ENCODE results near the gene PROM2. TPM values are rescaled to one million over a fixed set of nuclear protein-coding genes. Genes with fewer than 3 reads are reported as not detected.

PROM2 gene
- total and polyA plus RNA-seq, 4 donors = 0.11 to 1.1 (median 0.24) TPM

DNA sequence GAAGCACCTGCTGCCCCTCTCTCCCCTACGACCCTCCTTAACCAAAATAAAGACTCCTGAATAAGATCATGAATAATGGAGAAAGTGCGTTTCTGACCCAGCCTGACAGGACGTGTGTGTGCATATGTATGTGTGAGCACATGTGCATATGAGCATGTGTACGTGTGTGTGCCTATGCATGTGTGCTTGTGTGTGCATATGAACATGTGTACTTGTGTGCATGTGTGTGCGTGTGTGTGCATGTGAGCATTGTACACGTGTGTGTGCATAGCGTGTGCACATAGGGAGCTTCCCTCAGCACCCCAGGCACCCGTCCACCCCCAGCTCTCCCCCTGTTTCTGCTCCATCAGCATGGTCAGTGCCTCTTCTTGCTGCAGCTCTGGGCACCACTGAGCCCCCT lies 33.6 kb downstream of the PROM2 start:
- no peak overlapping the region for H3K27ac ChIP-seq (ENCODE audit: low read depth in 1 of 2, low read length in 2 of 2)
- no peaks in the 10 kb centered on the region for H3K36me3 ChIP-seq (ENCODE audit: control insufficient read depth in 4 of 4, insufficient read depth in 3 of 4, low read depth in 1 of 4, low read length in 3 of 4)
- H3K4me1 ChIP-seq (ENCODE audit: control insufficient read depth in 4 of 4, insufficient read depth in 4 of 4, low read length in 3 of 4) = peaks cover 7 to 20% (median 18%) of the 10 kb centered on the region in 4 donors
- no peaks in the 10 kb centered on the region for H3K9me3 ChIP-seq (ENCODE audit: control insufficient read depth in 4 of 4, low read length in 3 of 4)
- TF ChIP-seq TAF1 (conservative IDR thresholded peaks at IDR 0.05) (no peak), NR2F2 (IDR thresholded peaks at IDR 0.05) (no peak), RAD21 (IDR thresholded peaks at IDR 0.05) (no peak), REST (IDR thresholded peaks at IDR 0.05) (no peak), HNF4A (conservative IDR thresholded peaks at IDR 0.05) (no peak), HNF4G (IDR thresholded peaks at IDR 0.05) (no peak), SP1 (IDR thresholded peaks at IDR 0.05) (no peak), FOXA2 (IDR thresholded peaks at IDR 0.05) (no peak), RXRA (IDR thresholded peaks at IDR 0.05) (no peak), GABPA (IDR thresholded peaks at IDR 0.05 in 1 of 2, conservative IDR thresholded peaks at IDR 0.05 in 1 of 2) (no peak)
- TF ChIP-seq, protein P1, sequence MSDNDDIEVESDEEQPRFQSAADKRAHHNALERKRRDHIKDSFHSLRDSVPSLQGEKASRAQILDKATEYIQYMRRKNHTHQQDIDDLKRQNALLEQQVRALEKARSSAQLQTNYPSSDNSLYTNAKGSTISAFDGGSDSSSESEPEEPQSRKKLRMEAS (IDR thresholded peaks at IDR 0.05) = no peak
- TF ChIP-seq, protein P2, sequence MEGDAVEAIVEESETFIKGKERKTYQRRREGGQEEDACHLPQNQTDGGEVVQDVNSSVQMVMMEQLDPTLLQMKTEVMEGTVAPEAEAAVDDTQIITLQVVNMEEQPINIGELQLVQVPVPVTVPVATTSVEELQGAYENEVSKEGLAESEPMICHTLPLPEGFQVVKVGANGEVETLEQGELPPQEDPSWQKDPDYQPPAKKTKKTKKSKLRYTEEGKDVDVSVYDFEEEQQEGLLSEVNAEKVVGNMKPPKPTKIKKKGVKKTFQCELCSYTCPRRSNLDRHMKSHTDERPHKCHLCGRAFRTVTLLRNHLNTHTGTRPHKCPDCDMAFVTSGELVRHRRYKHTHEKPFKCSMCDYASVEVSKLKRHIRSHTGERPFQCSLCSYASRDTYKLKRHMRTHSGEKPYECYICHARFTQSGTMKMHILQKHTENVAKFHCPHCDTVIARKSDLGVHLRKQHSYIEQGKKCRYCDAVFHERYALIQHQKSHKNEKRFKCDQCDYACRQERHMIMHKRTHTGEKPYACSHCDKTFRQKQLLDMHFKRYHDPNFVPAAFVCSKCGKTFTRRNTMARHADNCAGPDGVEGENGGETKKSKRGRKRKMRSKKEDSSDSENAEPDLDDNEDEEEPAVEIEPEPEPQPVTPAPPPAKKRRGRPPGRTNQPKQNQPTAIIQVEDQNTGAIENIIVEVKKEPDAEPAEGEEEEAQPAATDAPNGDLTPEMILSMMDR (IDR thresholded peaks at IDR 0.05; ENCODE audit: low read depth, low read length, missing input control) = no peak
- TF ChIP-seq, protein P3, sequence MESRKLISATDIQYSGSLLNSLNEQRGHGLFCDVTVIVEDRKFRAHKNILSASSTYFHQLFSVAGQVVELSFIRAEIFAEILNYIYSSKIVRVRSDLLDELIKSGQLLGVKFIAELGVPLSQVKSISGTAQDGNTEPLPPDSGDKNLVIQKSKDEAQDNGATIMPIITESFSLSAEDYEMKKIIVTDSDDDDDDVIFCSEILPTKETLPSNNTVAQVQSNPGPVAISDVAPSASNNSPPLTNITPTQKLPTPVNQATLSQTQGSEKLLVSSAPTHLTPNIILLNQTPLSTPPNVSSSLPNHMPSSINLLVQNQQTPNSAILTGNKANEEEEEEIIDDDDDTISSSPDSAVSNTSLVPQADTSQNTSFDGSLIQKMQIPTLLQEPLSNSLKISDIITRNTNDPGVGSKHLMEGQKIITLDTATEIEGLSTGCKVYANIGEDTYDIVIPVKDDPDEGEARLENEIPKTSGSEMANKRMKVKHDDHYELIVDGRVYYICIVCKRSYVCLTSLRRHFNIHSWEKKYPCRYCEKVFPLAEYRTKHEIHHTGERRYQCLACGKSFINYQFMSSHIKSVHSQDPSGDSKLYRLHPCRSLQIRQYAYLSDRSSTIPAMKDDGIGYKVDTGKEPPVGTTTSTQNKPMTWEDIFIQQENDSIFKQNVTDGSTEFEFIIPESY (IDR thresholded peaks at IDR 0.05) = no peak
- TF ChIP-seq, protein P4, sequence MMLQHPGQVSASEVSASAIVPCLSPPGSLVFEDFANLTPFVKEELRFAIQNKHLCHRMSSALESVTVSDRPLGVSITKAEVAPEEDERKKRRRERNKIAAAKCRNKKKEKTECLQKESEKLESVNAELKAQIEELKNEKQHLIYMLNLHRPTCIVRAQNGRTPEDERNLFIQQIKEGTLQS (IDR thresholded peaks at IDR 0.05) = no peak
- no peaks in the 10 kb centered on the region for H3K27me3 ChIP-seq (ENCODE audit: control insufficient read depth in 4 of 4, insufficient read depth in 4 of 4, low read length in 3 of 4)
- no peak for DNase-seq (ENCODE audit: low spot score)
- H3K9ac ChIP-seq (ENCODE audit: low read depth in 1 of 2, low read length in 2 of 2) = no peak overlapping the region
- H3K4me3 ChIP-seq (ENCODE audit: low read depth in 1 of 3, low read length in 3 of 3) = no peak overlapping the region
- WGBS = 85% methylated on average over 8 of the region's 8 CpGs

DNA sequence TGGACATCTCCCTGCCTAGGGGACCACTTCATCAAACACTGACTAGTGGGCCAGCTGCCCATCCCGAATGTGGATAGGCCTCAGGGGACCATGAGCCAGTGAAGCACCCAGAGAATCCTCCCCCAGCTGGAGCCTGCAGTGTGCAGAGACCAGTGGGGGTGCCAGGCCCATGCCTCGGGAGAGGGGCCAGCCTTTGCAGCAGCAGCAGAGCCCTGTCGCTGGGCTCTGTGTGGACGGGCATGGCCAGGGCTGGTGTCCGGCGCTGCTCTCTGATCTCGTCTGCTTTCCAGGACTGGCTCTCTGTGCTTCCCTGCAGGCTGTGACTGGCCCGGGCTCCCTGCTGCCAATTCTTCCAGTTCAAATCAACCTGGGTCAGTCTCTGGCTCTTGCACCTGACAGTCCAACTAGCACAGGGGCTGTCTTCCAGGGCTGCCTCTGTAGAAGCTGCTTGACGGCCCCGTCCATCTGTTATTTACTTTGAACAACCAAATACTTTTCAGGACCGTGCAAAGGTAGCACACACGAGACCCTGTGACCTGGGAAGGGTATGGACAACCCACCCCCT lies 34.3 kb downstream of the PROM2 start:
- TF ChIP-seq, protein P2 (IDR thresholded peaks at IDR 0.05; ENCODE audit: low read depth, low read length, missing input control) = no peak
- TF ChIP-seq, protein P1 (IDR thresholded peaks at IDR 0.05) = no peak
- TF ChIP-seq RXRA (IDR thresholded peaks at IDR 0.05) (no peak), FOXA2 (IDR thresholded peaks at IDR 0.05) (no peak), HNF4G (IDR thresholded peaks at IDR 0.05) (no peak), EGR1 (IDR thresholded peaks at IDR 0.05; ENCODE audit: low read depth in 2 of 2) (no peak), SP1 (IDR thresholded peaks at IDR 0.05) (no peak), HNF4A (conservative IDR thresholded peaks at IDR 0.05) (no peak), YY1 (IDR thresholded peaks at IDR 0.05) (no peak), RAD21 (IDR thresholded peaks at IDR 0.05) (no peak), GABPA (IDR thresholded peaks at IDR 0.05 in 1 of 2, conservative IDR thresholded peaks at IDR 0.05 in 1 of 2) (no peak)
- TF ChIP-seq, protein P4 (IDR thresholded peaks at IDR 0.05) = no peak
- no peaks in the 10 kb centered on the region for H3K9me3 ChIP-seq (ENCODE audit: control insufficient read depth in 4 of 4, low read length in 3 of 4)
- no peak for DNase-seq (ENCODE audit: low spot score)
- WGBS = 89% methylated on average over 12 of the region's 12 CpGs
- H3K4me1 ChIP-seq (ENCODE audit: control insufficient read depth in 4 of 4, insufficient read depth in 4 of 4, low read length in 3 of 4) = peaks cover 7 to 20% (median 18%) of the 10 kb centered on the region in 4 donors
- no peak overlapping the region for H3K4me3 ChIP-seq (ENCODE audit: low read depth in 1 of 3, low read length in 3 of 3)
- no peak overlapping the region for H3K9ac ChIP-seq (ENCODE audit: low read depth in 1 of 2, low read length in 2 of 2)
- no peaks in the 10 kb centered on the region for H3K27me3 ChIP-seq (ENCODE audit: control insufficient read depth in 4 of 4, insufficient read depth in 4 of 4, low read length in 3 of 4)
- no peak overlapping the region for H3K27ac ChIP-seq (ENCODE audit: low read depth in 1 of 2, low read length in 2 of 2)
- no peaks in the 10 kb centered on the region for H3K36me3 ChIP-seq (ENCODE audit: control insufficient read depth in 4 of 4, insufficient read depth in 3 of 4, low read depth in 1 of 4, low read length in 3 of 4)

All from liver (tissue), 9 donors.